NCI-H187 (cell line): ENCODE results near the gene S100A11.

Experiments
- DNase-seq, 2 experiments: peaks; one replicate each; lab custom pipeline; 2025; lab: John Stamatoyannopoulos, UW

The S100A11 gene

DNA sequence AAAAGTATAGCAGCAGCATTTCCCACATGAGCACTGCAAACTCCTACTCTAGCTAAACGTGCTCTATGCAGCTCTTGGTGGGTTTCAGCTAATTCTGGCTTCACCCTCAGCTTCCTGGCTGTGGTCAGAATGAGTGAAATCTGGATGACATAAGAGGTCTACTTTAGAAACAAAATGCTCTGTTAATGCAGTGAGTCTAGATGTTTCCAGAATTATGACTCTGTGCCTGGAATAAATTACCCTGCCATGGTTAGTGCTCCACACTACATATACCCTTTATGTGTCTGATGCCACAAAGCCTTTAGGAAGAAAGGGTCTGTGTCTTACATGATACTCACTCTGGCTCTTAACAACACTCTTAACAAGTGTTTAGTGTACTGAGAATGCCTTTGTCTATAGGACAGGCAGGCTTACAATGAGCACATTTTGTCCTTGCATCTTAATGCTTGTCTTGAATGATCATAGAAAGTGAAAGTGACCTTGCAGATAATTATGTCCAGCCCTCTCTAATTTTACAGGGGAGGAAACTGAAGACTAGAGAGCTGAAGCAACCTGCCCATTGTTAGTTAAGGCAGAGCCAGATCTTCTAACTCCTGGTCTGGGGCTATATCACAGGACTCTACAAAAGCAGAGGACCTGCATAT, 52.4 kb downstream of the S100A11 start:
- DNase-seq: no peak
